ENCODE data around the gene ATP6V0B.

DNA sequence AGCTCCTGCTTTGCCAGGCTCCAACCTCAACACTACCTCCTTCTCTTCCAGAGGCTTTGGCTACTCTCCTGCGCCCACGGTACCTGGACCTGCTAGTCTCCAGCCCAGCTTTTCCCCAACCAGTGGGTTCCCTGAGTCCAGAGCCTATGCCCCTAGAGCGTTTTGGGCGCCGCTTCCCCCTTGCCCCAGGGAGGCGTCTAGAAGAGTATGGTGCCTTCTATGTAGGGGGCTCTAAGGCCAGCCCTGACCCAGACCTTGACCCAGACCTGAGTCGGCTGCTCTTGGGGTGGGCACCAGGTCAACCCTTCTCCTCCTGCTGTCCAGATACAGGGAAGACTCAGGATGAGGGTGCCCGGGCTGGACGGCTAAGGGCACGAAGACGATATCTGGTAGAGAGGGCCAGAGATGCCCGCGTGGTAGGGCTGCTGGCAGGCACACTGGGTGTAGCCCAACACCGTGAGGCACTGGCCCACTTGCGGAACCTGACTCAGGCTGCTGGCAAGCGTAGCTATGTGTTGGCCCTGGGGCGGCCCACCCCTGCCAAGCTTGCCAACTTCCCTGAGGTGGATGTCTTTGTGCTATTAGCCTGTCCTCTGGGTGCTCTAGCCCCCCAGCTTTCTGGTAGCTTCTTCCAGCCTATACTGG is 3.3 kb upstream of the ATP6V0B start:
- TF ChIP-seq, protein P1, sequence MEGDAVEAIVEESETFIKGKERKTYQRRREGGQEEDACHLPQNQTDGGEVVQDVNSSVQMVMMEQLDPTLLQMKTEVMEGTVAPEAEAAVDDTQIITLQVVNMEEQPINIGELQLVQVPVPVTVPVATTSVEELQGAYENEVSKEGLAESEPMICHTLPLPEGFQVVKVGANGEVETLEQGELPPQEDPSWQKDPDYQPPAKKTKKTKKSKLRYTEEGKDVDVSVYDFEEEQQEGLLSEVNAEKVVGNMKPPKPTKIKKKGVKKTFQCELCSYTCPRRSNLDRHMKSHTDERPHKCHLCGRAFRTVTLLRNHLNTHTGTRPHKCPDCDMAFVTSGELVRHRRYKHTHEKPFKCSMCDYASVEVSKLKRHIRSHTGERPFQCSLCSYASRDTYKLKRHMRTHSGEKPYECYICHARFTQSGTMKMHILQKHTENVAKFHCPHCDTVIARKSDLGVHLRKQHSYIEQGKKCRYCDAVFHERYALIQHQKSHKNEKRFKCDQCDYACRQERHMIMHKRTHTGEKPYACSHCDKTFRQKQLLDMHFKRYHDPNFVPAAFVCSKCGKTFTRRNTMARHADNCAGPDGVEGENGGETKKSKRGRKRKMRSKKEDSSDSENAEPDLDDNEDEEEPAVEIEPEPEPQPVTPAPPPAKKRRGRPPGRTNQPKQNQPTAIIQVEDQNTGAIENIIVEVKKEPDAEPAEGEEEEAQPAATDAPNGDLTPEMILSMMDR (conservative IDR thresholded peaks at IDR 0.05; ENCODE audit: low read depth in 2 of 2): no peak
- TF ChIP-seq POLR2AphosphoS5 (IDR thresholded peaks at IDR 0.05; ENCODE audit: low read depth) (no peak), EZH2 (IDR thresholded peaks at IDR 0.05; ENCODE audit: low read depth, unreplicated experiment) (no peak), JUNB (IDR thresholded peaks at IDR 0.05; ENCODE audit: unreplicated experiment) (no peak), EZH2phosphoT487 (IDR thresholded peaks at IDR 0.05; ENCODE audit: unreplicated experiment) (no peak), CREB1 (CRISPR knock-in tag; IDR thresholded peaks at IDR 0.05; ENCODE audit: low read depth) (no peak), ZNF331 (CRISPR knock-in tag; IDR thresholded peaks at IDR 0.05; ENCODE audit: low read depth) (no peak)
- TF ChIP-seq, protein P2, sequence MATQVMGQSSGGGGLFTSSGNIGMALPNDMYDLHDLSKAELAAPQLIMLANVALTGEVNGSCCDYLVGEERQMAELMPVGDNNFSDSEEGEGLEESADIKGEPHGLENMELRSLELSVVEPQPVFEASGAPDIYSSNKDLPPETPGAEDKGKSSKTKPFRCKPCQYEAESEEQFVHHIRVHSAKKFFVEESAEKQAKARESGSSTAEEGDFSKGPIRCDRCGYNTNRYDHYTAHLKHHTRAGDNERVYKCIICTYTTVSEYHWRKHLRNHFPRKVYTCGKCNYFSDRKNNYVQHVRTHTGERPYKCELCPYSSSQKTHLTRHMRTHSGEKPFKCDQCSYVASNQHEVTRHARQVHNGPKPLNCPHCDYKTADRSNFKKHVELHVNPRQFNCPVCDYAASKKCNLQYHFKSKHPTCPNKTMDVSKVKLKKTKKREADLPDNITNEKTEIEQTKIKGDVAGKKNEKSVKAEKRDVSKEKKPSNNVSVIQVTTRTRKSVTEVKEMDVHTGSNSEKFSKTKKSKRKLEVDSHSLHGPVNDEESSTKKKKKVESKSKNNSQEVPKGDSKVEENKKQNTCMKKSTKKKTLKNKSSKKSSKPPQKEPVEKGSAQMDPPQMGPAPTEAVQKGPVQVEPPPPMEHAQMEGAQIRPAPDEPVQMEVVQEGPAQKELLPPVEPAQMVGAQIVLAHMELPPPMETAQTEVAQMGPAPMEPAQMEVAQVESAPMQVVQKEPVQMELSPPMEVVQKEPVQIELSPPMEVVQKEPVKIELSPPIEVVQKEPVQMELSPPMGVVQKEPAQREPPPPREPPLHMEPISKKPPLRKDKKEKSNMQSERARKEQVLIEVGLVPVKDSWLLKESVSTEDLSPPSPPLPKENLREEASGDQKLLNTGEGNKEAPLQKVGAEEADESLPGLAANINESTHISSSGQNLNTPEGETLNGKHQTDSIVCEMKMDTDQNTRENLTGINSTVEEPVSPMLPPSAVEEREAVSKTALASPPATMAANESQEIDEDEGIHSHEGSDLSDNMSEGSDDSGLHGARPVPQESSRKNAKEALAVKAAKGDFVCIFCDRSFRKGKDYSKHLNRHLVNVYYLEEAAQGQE (IDR thresholded peaks at IDR 0.05; ENCODE audit: unreplicated experiment): no peak
